K562 (cell line): Measurements from ENCODE around the gene CKLF. TPM values are rescaled to one million over a fixed set of nuclear protein-coding genes. Genes with fewer than 3 reads are reported as not detected.

Source experiments
- ATAC-seq: fragments of 200-7000 bp; cut with Tn5 transposase; 3 replicates; pipeline ENCODE4 v1.9.1; 2020; ENCODE audit warnings: moderate library complexity
- BruUV-seq: library from RNA; stranded (reverse); fragments of 400-500 nt; replicated peaks from 2 replicates; lab custom pipeline; 2021; lab: Mats Ljungman, UMichigan
- CTCF ChIA-PET: fragments of 300-600 bp; formaldehyde crosslinking; extraction: SDS; loops from one replicate; lab custom pipeline; 2021; ENCODE audit warnings: low intra/inter-chr PET ratio; lab: Yijun Ruan, JAX
- POLR2A ChIA-PET: fragments of 300-600, 350-650 bp; sonication (Branson Sonifier 250); formaldehyde crosslinking; extraction: SDS; loops from one replicate; lab custom pipeline; 2021; ENCODE audit warnings: antibody characterized with exemption, inconsistent platforms; lab: Yijun Ruan, JAX
- DNase-seq, 4 experiments: peaks; one replicate each; pipeline versions ENCODE4 v3.0.0 to v3.0.0-alpha.2; 2011 to 2018; ENCODE audit warnings: low spot score in 3 of 4, mixed read lengths in 3 of 4; ENCODE audit errors: extremely low read depth in 1 of 4
- FAIRE-seq: peaks from 2 replicates; lab custom pipeline; 2011; peaks lifted over from hg19 to GRCh38; lab: Jason Lieb, UNC
- H2AFZ ChIP-seq: 2 replicates; pipeline ENCODE4 v1.6.0; 2011; ENCODE audit warnings: low read depth, low read length, control low read depth, inconsistent platforms
- H3K27ac ChIP-seq: fragments of 200-600 bp; 3 replicates; pipeline ENCODE4 v1.8.0; 2011; ENCODE audit warnings: low read depth, mild to moderate bottlenecking, control low read depth, inconsistent platforms, low read length, moderate library complexity, mixed read lengths; ENCODE audit errors: extremely low read depth
- H3K27me3 ChIP-seq, 2 experiments: fragments of 300-600 bp in 1 of 2; 2 replicates in 1 of 2; 3 replicates in 1 of 2; pipeline versions ENCODE4 v1.6.0 to v1.8.0; 2011; ENCODE audit warnings: inconsistent platforms in 2 of 2, low read length in 2 of 2, mild to moderate bottlenecking in 1 of 2, mixed read lengths in 1 of 2, moderate library complexity in 1 of 2; ENCODE audit not compliant: control insufficient read depth in 2 of 2, insufficient read depth in 2 of 2
- H3K36me3 ChIP-seq: fragments of 300-600 bp; 3 replicates; pipeline ENCODE4 v1.8.0; 2011; ENCODE audit warnings: mild to moderate bottlenecking, low read length, inconsistent platforms; ENCODE audit not compliant: control insufficient read depth, insufficient read depth
- H3K4me1 ChIP-seq, 2 experiments: fragments of 200-600 bp in 1 of 2; replicated peaks in 1 of 2; 2 replicates in 1 of 2; 3 replicates in 1 of 2; pipeline versions ENCODE4 v1.5.1 to v1.8.0; 2011; ENCODE audit warnings: inconsistent platforms in 2 of 2, low read length in 2 of 2, mild to moderate bottlenecking in 1 of 2, mixed read lengths in 1 of 2, moderate library complexity in 1 of 2; ENCODE audit not compliant: control insufficient read depth in 2 of 2, insufficient read depth in 2 of 2
- H3K4me2 ChIP-seq: 2 replicates; pipeline ENCODE4 v1.6.1; 2011; ENCODE audit warnings: low read length, control low read depth, inconsistent platforms, mixed read lengths; ENCODE audit not compliant: insufficient read depth
- H3K4me3 ChIP-seq: fragments of 200-600 bp; sonication (generic), shearing (Covaris generic); 2 replicates; pipeline ENCODE4 v1.5.1; 2016; ENCODE audit warnings: control low read depth, inconsistent platforms
- H3K79me2 ChIP-seq: fragments of 200-600 bp; 3 replicates; pipeline ENCODE4 v1.8.0; 2011; ENCODE audit warnings: low read length, inconsistent platforms; ENCODE audit not compliant: control insufficient read depth, insufficient read depth
- H3K9ac ChIP-seq, 2 experiments: 2 replicates each; pipeline versions ENCODE4 v1.6.0 to v1.6.1; 2011; ENCODE audit warnings: low read depth in 2 of 2, low read length in 2 of 2, control low read depth in 1 of 2, inconsistent platforms in 1 of 2, mild to moderate bottlenecking in 1 of 2, mixed read lengths in 1 of 2; ENCODE audit not compliant: insufficient read depth in 1 of 2
- H3K9me1 ChIP-seq: one replicate; pipeline ENCODE4 v1.6.0; 2011; ENCODE audit warnings: inconsistent platforms, mild to moderate bottlenecking, low read length, moderate library complexity; ENCODE audit not compliant: control insufficient read depth, insufficient read depth
- H3K9me3 ChIP-seq: replicated peaks from 2 replicates; pipeline ENCODE4 v1.5.1; 2011; ENCODE audit warnings: low read depth, low read length, inconsistent platforms; ENCODE audit not compliant: control insufficient read depth, insufficient read depth
- H4K20me1 ChIP-seq: replicated peaks from 2 replicates; pipeline ENCODE4 v1.6.1; 2011; ENCODE audit warnings: low read length, inconsistent platforms, mixed read lengths; ENCODE audit not compliant: control insufficient read depth, insufficient read depth
- FOSL1 ChIP-seq: fragments of 200-800 bp; sonication (Bioruptor generic); conservative IDR thresholded peaks from 2 replicates; pipeline ENCODE4 v1.6.1; 2016; ENCODE audit warnings: missing genetic modification characterization, missing compliant biosample characterization
- KAT8 ChIP-seq: fragments of 450-650 bp; IDR thresholded peaks from 2 replicates; pipeline ENCODE4 v1.6.1; 2016; ENCODE audit warnings: low read depth, mild to moderate bottlenecking
- SNIP1 ChIP-seq: fragments of 450-650 bp; IDR thresholded peaks from 2 replicates; pipeline ENCODE4 v1.7.1; 2017; ENCODE audit warnings: low read depth, mild to moderate bottlenecking
- TCF15 ChIP-seq: fragments of 250-450 bp; sonication (Bioruptor Pico); IDR thresholded peaks from 2 replicates; pipeline ENCODE4 v1.8.0; 2022; ENCODE audit warnings: moderate library complexity, mild to moderate bottlenecking, inconsistent platforms
- WGBS: fragments of 100-300 bp; shearing (Covaris generic); methylation state at CpG from one replicate; pipeline ENCODE4 v1.1.6; 2016; ENCODE audit warnings: low coverage, mixed read lengths; ENCODE audit not compliant: insufficient coverage; ENCODE audit errors: missing lambda C conversion rate; 5-methylcytosine and 5-hydroxymethylcytosine counted together
- in situ Hi-C: fragments of 300-500 bp; cut with MboI; formaldehyde crosslinking; loops from 4 replicates; pipeline ENCODE4 v1.15.0; 2018; ENCODE audit warnings: inconsistent platforms, mixed read lengths
- intact Hi-C: fragments of 100-400 bp; cut with micrococcal nuclease; formaldehyde crosslinking; loops from 2 replicates; pipeline ENCODE4 v1.14.2; 2022
- polyA plus RNA-seq, 8 experiments: library from polyadenylated mRNA; depleted of rRNA in 4 of 8; stranded (reverse) in 5 of 8; unstranded in 3 of 8; fragments of >200 nt; fragmentation: Nextera tagmentation in 2 of 8; fragmentation: Illumina TruSeq in 1 of 8; extraction: Ambion mirVana in 2 of 8; extraction: Trizol in 1 of 8; gene quantifications; 2 replicates each; pipeline versions ENCODE4 v1.2.1 to v1.2.3, GENCODE V29; 2011 to 2014; ENCODE audit warnings: inconsistent platforms in 1 of 8, missing spikeins in 1 of 8
- total RNA-seq, 7 experiments: library from RNA; depleted of rRNA in 6 of 7; stranded (reverse); fragments of >200 nt in 6 of 7; fragmentation: Illumina TruSeq in 2 of 7; extraction: Trizol in 2 of 7; gene quantifications; 2 replicates each; pipeline versions ENCODE4 v1.2.1 to v1.2.3, GENCODE V29; 2011 to 2021; ENCODE audit warnings: low replicate concordance in 1 of 7
- TF ChIP-seq, protein P1 (sequence below): sonication (generic); formaldehyde crosslinking; IDR thresholded peaks from 2 replicates; pipeline ENCODE4 v1.8.0; 2022; ENCODE audit warnings: missing genetic modification reagents, mild to moderate bottlenecking, moderate library complexity, borderline replicate concordance

Gene CKLF
- total and polyA plus RNA-seq, 9 of the 15 experiments (the other 6 are each of a cell fraction or from before 2014, with no cell fraction given), result 84.8 to 322 (median 118) TPM

DNA sequence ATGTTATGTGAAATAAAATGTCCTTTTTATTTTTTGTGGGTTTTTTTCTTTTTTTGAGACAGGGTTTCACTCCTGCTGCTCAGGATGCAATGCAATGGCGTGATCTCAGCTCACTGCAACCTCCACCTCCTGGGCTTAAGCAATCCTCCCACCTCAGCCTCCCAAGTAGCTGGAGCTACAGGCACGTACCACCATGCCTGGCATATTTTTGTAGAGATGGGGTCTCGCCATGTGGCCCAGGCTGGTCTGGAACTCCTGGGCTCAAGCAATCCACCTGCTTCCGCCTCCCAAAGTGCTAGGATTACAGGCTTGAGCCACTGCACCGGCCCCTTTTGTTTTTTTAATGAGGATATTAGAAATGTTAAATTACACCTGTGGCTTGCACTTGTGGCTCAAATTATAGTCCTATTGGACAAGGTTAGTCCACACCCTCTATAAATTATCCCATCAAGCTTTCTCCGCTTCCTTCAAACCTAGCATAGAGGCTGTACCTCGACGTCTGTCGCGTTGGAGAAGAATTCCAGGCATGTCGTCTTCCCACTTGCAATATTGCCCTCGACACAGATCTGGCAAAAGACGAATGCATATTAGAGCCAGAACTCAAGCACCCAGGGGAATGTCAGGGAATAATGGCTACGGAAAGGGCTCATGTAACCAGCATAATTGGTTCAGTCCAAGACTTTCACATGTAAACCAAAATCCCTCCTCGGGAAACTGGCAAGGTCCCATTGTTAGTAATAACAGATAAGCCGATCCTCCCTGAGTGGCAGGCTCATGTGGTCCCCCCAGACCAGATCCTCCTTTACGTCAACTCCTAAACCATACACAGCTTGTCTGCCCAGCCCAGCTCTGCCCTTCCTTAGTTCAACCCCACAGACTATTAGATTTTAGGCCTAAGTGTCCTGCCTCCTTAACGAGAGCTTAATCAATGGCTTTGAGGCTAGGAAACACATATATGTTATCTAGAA, 10.7 kb upstream of the CKLF start:
- H3K9me3 ChIP-seq, result no peaks in the 10 kb centered on the region
- FAIRE-seq (no peak), ATAC-seq (no peak), DNase-seq (no peak)
- H3K79me2 ChIP-seq, result no peaks in the 10 kb centered on the region
- TF ChIP-seq TCF15 (CRISPR knock-in tag), result no peak
- TF ChIP-seq KAT8, result no peak
- TF ChIP-seq, protein P1, sequence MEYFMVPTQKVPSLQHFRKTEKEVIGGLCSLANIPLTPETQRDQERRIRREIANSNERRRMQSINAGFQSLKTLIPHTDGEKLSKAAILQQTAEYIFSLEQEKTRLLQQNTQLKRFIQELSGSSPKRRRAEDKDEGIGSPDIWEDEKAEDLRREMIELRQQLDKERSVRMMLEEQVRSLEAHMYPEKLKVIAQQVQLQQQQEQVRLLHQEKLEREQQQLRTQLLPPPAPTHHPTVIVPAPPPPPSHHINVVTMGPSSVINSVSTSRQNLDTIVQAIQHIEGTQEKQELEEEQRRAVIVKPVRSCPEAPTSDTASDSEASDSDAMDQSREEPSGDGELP (CRISPR knock-in tag), result no peak
- TF ChIP-seq FOSL1 (tag), result no peak
- no peak for TF ChIP-seq SNIP1
- peaks cover 3% of the 10 kb centered on the region; the same call in 1 of the 3 replicates for H3K36me3 ChIP-seq
- CTCF ChIA-PET, result no interaction called here
- no peaks in the 10 kb centered on the region for H4K20me1 ChIP-seq
- BruUV-seq, result no TSS peak
- H3K9me1 ChIP-seq, result no peaks in the 10 kb centered on the region
- POLR2A ChIA-PET, result interaction anchor here (0.6 to 2.5 kb wide), 2 partner anchors 10 to 20 kb away, joined by 3 to 16 read pairs; partner anchors contain the start of gene CKLF
- no peak overlapping the region for H3K27ac ChIP-seq
- no peak overlapping the region for H2AFZ ChIP-seq
- in situ Hi-C loops, result no loop called here
- 76% methylated on average over 17 of the region's 18 CpGs for WGBS
- intact Hi-C loops, result no loop called here
- no peaks in the 10 kb centered on the region for H3K27me3 ChIP-seq
- no peak overlapping the region for H3K4me2 ChIP-seq
- H3K4me1 ChIP-seq, result no peaks in the 10 kb centered on the region
- no peak overlapping the region for H3K4me3 ChIP-seq
- no peak overlapping the region for H3K9ac ChIP-seq
